ENCODE results near the gene EXOG.
"Not testable (repeated sequence)": the region's sequence is repeated elsewhere in the genome, so short reads cannot be mapped to it uniquely, and the experiment has no call there.

EXOG gene

DNA sequence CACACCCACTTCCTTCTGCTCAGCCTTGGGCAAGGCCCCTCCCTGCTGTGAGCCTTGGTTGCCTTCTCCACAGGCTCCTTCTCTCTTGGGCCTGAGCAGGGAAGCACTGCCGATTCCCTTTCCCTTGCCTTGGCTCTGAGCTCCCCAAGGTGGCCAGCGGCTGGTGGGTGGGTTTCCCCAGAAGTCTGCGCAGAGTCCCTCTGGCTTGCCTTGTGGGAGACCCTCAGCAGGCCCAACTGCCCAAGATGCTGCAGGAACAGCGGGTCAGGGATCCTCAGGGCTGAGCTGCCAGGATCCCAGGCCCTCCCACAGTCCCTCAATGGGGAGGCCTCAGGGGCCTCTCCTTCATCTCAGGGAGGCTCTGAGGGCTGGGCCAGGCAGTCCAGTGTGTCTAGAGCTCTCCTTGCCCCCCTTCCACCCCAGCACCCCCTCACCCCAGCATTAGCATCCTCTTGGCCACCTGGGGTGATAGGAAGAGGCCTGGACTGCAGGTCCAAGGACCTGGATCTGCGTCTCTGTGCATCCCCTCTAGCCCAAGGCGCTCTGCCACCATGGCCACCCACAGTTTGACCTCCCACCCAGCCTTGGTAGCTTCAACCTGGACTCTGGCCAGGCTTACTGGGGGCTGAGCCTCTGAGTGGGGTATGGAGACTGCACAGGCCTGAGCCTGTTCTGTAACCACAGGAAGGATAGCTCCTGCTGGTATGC, 68.6 kb downstream of the EXOG start:
- no peak for DNase-seq

DNA sequence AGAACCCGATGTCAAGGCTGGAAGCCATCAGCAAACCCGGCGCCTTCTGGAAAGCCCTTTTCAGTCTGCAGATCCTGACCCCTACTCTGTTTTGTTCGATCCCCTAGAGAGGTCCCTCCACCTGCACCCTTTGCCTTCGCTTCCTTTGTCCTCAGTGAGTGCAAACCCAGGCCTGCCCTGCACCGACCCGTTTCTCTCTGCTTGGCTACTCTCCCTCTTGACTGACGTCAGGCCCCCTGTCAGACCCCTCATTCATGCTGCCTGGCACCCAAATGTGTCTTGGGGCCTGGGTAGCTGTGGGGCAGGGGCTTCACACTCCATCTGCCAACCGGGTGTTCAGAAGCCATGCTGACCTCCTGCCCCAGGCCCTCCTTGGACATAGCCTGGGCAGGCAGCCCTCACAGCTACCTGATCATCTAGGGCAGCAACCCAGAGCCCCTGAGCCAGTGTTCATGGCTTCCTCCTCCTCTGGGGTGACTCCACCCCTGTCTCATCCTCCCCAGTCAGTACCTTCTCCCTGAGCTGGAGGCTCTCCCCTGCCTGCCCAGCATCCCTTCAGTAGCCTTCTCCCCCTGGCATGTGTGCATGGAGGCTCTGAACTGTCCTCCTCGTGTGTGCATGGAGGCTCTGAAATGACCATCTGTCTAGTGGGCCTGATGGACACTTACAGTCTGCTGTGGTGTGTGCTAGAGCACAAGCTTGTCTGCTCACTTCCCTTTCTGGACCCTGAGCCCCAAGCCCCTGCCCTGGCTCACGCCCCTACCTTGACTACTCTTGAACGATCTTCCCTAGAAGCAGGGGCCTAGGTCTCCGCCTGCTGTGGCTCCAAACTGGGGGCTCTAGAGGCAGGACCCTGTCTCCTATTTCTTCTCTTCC, 69.4 kb downstream of the EXOG start:
- DNase-seq = no peak

DNA sequence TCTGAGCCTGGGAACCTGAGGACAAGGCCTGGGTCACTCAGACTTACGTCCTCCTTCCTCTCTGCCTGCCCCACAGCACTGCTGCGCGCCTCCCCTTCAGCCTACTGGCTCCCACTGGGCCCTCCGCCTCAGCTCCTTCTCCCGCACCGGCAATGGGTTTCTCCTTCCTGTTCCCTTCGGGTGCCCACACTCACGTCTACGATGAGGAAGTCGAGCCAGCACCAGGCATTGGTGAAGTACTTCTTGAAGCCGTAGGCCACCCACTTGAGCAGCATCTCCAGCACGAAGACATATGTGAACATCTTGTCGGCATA, 70.0 kb downstream of the EXOG start:
- DNase-seq = no peak

DNA sequence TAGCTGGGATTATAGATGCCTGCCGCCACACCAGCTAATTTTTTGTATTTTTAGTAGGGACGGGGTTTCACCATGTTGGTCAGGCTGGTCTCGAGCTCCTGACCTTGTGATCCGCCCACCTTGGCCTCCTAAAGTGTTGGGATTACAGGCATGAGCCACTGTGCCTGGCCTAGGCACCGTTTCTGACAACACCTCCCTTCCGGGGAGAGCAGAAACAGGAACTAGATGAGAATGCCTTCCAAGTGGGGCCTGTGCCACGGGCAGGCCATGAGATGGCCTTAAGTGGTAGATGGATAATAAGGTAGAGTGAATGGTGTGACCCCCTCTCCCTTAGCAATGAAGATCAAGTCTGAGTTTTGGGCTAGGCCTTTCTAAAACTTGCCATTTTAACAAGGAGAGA, 70.7 kb downstream of the EXOG start:
- not testable (repeated sequence) for DNase-seq

DNA sequence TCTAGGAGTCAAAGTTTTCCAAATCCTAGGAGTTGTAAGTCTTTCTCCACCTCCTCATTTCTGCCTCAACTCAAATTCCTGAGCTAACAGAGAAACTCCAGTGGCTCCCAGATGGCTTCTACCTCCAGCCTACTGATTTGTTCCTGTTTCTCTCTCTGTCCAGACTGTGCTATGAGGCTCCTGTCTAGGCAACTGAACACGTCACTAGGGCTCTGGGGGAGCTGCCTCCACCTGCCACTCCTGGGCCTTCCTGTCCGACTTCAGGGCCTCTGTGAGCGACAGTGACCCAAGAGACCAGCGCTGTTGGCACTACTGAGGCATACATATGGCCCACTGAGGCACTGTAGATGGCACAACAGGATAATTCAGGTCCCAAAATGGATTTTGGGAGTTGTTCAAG, 71.4 kb downstream of the EXOG start:
- no peak for DNase-seq

DNA sequence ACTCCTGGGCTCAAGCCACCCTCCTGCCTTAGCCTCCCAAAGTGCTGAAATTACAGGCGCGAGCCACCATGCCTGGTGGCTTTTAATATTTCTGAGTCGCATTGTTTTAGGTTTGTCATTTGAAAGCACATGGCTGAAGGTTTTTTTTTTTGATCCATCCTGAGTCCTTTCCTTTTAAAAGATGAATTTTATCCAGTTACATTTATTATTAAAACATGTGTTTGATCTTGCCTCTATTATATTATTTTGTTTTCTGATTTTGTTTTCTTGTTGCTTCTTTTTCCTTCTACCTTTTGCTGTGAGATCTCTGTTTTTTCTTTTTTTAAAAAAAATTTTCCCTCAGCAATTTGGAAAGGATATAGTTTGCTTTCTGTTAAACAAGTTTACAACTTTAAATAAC, 77.0 kb downstream of the EXOG start:
- DNase-seq = no peak

DNA sequence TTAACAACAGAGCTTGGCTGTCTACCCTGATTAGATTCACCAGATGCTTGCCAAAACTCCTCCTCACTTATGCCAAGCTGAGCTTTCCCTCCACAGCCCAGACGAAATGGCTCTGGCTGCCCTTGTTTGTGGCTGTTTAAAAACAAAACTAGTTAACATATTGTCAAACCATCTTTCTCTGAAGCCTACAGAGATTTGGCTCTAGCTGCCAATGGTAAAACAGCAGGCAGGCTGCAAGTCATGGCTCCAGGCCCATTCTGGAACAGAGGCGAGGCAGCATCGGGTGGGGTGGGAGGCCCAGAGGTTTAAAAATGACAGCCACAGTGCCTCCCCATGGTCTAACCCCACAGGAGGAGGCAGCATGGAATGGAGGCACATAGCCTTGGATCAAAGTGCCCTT, 77.4 kb downstream of the EXOG start:
- no peak for DNase-seq

DNA sequence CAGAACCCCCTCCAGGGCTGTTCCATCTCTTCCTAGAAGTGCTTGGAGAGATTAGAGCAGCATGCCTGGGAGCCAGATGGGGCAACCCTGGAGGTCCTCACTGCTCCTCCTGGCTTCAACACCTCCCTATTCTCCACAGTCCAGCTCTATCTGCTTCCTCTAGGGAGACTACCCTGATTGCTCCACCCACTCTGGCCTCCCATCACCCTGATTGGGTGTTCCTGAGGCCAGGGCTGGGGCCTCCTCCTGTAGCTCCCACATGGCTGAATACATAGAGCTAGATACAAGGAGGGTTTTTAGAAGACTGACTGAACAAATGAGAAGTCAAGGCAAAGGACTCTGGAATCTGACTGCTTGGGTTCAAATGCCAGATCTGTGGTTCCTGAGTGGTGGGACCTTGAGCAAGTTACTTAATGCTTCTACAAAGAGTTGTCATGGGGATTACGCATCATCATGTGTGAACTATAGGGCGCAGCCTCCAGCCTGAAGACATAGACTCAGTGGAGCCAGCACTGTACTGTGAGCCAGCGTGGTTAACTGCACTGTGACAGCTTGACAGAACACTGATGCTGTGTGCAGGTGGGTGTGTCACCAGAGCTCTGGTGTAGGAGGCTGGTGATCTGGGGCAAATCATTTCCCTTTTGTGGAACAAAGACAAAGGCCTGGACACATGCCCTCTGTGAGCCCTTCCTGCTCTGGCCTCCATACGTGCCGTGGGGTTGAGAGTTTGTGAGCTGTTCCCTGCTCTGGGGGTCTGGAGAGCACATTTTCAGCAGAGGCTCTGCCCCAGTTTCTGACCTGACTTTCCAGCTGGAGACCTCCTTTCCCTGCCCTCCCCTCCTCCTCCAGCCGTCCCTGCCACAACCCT, 78.5 kb downstream of the EXOG start:
- no peak for DNase-seq

DNA sequence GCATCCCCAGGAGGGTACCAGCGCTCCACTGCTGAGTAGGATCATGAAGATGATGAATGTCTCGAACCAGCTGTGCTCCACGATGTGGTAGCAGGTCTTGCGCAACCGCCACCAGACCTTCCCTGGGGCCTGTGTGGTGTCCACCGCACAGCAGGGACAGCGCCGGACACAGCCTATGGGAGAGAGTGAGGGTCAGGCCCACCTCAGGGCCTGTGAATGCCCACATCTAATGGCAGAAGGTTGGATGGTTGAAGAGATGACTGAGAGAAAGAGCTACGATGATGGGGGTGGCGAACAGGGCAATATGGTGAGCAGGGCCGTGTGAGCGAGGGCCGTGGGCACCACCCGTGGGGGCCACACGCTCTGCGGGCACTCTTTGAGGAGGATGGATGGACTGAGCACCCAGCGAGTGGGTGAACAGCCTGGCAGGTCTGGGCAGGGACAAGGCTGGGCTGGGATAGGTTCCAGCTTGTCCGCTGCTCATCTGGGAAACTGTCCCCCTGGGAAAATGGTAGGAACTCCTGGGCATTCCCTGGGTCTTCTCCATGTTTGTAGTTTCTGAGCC, 79.2 kb downstream of the EXOG start:
- no peak for DNase-seq
